Right atrium auricular region (tissue), 2 donors: ENCODE data around the gene TLR2. TPM values are rescaled to one million over a fixed set of nuclear protein-coding genes. Genes with fewer than 3 reads are reported as not detected.

ENCODE experiments used
- DNase-seq: peaks from one replicate; pipeline ENCODE4 v3.0.0-alpha.2; 2019; ENCODE audit warnings: low spot score
- H3K27ac ChIP-seq, 2 donors: fragments of 200-600 bp; sonication (generic); 1 replicate in 1 of 2; 2 replicates in 1 of 2; pipeline ENCODE4 v1.5.1; 2016 to 2019
- H3K27me3 ChIP-seq, 2 donors: fragments of 200-600 bp; sonication (generic); one replicate each; pipeline versions ENCODE4 v1.5.1 to v1.6.0; 2017 to 2019
- H3K36me3 ChIP-seq: fragments of 200-600 bp; sonication (generic); one replicate; pipeline ENCODE4 v1.5.1; 2016
- H3K4me1 ChIP-seq, 2 donors: fragments of 200-600 bp; sonication (generic); one replicate each; pipeline versions ENCODE4 v1.5.1 to v1.6.0; 2017 to 2019
- H3K4me3 ChIP-seq, 2 donors: fragments of 200-600 bp; sonication (generic); 1 replicate in 1 of 2; 2 replicates in 1 of 2; pipeline ENCODE4 v1.5.1; 2017 to 2019; ENCODE audit warnings: mild to moderate bottlenecking in 1 of 2, moderate library complexity in 1 of 2
- H3K9me3 ChIP-seq, 2 donors: fragments of 200-600 bp; sonication (generic); one replicate each; pipeline ENCODE4 v1.5.1; 2019
- total RNA-seq, 2 donors: library from RNA; depleted of rRNA; stranded (reverse); fragments of >200 nt; gene quantifications; one replicate each; pipeline ENCODE4 v1.1.0, GENCODE V29; 2016
- TF ChIP-seq, protein P1 (sequence below), 2 donors: fragments of 200-600 bp; sonication (generic); IDR thresholded peaks; one replicate each; pipeline ENCODE4 v1.5.1; 2019; ENCODE audit warnings: antibody characterized with exemption in 2 of 2

Gene TLR2
- total RNA-seq, 2 donors from 2014 or later = 6.4 to 18.8 TPM

DNA sequence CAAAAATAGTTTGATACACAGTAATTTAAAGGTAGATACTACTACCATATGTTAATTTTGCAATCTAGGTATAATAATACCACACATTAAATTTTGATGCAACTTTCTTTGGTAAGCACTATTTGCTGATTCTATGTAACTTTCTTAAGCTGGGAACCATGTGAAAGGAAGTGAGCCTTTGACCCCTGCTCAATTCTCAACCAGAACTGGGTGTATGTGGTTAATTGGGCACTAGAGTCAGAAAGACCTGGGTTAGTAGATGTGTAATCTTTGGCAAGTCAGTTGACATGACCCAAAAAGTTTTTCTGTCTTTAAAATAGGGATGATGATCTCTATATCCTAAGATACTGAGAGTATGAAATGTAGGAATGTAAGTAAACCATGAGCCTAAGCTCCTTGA, 22.4 kb downstream of the TLR2 start:
- H3K9me3 ChIP-seq = no peaks in the 10 kb centered on the region
- H3K27ac ChIP-seq = no peak overlapping the region
- TF ChIP-seq, protein P1, sequence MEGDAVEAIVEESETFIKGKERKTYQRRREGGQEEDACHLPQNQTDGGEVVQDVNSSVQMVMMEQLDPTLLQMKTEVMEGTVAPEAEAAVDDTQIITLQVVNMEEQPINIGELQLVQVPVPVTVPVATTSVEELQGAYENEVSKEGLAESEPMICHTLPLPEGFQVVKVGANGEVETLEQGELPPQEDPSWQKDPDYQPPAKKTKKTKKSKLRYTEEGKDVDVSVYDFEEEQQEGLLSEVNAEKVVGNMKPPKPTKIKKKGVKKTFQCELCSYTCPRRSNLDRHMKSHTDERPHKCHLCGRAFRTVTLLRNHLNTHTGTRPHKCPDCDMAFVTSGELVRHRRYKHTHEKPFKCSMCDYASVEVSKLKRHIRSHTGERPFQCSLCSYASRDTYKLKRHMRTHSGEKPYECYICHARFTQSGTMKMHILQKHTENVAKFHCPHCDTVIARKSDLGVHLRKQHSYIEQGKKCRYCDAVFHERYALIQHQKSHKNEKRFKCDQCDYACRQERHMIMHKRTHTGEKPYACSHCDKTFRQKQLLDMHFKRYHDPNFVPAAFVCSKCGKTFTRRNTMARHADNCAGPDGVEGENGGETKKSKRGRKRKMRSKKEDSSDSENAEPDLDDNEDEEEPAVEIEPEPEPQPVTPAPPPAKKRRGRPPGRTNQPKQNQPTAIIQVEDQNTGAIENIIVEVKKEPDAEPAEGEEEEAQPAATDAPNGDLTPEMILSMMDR (IDR thresholded peaks at IDR 0.05) = no peak
- no peaks in the 10 kb centered on the region for H3K36me3 ChIP-seq
- no peaks in the 10 kb centered on the region for H3K27me3 ChIP-seq
- no peak overlapping the region for H3K4me3 ChIP-seq
- DNase-seq = no peak
- H3K4me1 ChIP-seq = no peaks in the 10 kb centered on the region

DNA sequence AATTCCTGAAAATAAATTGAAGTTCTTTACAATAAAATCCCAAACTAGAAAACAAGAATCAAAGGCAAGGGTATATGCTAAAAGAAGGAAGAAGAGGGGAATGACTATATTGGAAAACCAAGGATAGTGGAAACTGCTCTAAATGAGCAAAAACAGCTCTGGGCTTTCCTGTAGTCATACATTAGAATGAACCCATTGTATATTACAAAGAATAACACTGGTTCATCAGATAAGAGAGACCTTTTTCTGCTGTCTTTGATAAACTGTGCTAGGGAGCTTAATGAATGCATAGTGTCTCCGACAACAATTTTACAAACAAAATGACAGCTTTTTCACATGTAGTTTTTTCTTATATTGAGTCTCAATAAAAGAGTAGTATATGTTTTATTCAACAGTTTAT, 26.6 kb downstream of the TLR2 start:
- Histone ChIP-seq H3K4me3 (no peak overlapping the region), H3K27me3 (no peaks in the 10 kb centered on the region), H3K9me3 (no peaks in the 10 kb centered on the region), H3K36me3 (no peaks in the 10 kb centered on the region), H3K4me1 (no peaks in the 10 kb centered on the region), H3K27ac (no peak overlapping the region)
- DNase-seq = no peak
- TF ChIP-seq, protein P1 (IDR thresholded peaks at IDR 0.05) = no peak

DNA sequence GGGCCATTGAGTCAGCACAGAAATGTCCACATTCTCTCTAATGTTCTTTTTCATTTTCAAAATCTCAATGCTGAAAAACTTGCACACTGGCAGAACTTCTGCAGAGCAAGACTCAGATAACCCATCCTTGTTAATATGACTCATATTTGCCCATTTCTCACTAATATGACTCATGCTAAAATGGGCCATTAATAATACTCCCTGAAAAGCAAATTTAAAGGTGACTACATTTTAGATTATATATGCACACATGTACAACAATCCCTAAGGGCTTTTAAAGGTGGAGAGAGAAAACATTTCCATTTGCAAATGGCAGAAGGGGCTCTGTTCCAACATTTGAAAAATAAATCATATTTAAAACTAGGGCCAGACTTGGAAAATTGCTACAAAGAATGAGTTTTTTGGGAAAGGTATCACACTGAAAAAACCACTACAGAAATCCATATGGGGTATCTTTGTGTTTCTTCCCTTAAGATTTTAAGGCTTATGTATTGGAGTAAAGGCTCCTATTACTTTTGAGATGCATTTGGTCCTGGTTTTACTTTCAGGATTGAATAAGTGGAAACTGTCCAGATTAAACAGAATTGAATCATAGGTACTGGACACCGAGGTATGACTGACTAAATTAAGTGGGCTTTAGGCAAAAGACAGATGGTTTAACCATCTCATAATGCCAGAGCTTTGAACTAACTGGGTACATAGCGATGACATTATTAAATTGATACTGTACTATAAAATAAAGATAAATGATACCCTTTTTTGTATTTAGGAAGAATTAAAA, 30.0 kb downstream of the TLR2 start:
- Histone ChIP-seq H3K36me3 (no peaks in the 10 kb centered on the region), H3K4me1 (no peaks in the 10 kb centered on the region), H3K27ac (no peak overlapping the region), H3K9me3 (no peaks in the 10 kb centered on the region), H3K27me3 (no peaks in the 10 kb centered on the region), H3K4me3 (no peak overlapping the region)
- TF ChIP-seq, protein P1 (IDR thresholded peaks at IDR 0.05) = no peak
- no peak for DNase-seq

DNA sequence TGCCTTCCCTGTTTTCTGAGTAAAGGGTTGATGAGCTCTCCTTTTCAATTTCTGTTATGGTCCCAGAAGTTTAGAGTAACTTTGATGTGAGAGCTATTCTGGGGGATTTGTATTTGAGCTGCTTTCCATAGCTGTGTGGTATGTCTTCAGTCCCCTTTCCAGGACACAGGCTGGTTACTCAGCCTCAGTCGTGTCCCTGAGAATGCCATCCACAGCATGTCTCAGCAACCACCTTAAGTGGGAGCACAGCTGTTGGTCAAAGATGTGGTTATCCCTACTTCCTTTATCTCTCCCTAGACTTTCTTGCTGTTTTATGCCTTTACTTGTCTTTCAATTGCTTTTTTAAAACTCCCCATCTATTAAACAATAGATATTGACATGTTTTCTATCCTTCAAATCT, 38.0 kb downstream of the TLR2 start:
- Histone ChIP-seq H3K9me3 (no peaks in the 10 kb centered on the region), H3K27me3 (no peaks in the 10 kb centered on the region), H3K4me3 (no peak overlapping the region), H3K36me3 (no peaks in the 10 kb centered on the region), H3K27ac (no peak overlapping the region), H3K4me1 (no peaks in the 10 kb centered on the region)
- DNase-seq = no peak
- TF ChIP-seq, protein P1 (IDR thresholded peaks at IDR 0.05) = no peak

DNA sequence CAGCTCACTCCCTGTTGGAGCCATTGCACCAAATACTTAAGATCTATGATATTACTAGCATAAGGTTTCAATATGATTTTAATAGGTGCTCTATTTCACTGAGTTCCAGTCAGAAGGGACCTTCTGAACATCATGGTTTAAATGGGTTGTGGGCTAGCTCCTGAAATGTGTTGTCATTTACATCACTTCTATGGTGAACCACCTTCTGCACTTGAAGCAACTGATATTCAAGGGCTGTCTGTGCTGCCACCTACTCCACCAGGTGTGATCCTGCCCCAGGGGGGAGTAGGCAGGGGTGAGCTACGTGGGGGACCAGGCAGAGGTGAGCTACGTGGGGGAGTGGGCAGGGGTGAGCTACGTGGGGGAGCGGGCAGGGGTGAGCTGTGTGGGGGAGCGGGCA, 40.5 kb downstream of the TLR2 start:
- Histone ChIP-seq H3K4me3 (no peak overlapping the region), H3K36me3 (no peaks in the 10 kb centered on the region), H3K9me3 (no peaks in the 10 kb centered on the region), H3K4me1 (no peaks in the 10 kb centered on the region), H3K27ac (no peak overlapping the region), H3K27me3 (no peaks in the 10 kb centered on the region)
- DNase-seq = no peak
- TF ChIP-seq, protein P1 (IDR thresholded peaks at IDR 0.05) = no peak
